ENCODE measurements around the gene CUBN.
"Not testable (repeated sequence)": the region's sequence is repeated elsewhere in the genome, so short reads cannot be mapped to it uniquely, and the experiment has no call there.

CUBN gene

GRCh38 chr10:17013131-17013983, 116.3 kb downstream of the CUBN start:
- DNase-seq = not testable (repeated sequence)

- not testable (repeated sequence) for DNase-seq
These were observed 116.9 kb downstream of the CUBN start for GRCh38 chr10:17012731-17013130.

- no peak for DNase-seq
These were observed 119.1 kb downstream of the CUBN start for GRCh38 chr10:17010363-17011145.

GRCh38 chr10:17009212-17009700, 120.4 kb downstream of the CUBN start:
- no peak for DNase-seq

- no peak for DNase-seq
These were observed 122.2 kb downstream of the CUBN start for GRCh38 chr10:17007418-17007770.

GRCh38 chr10:17006631-17007417, 122.8 kb downstream of the CUBN start:
- peak in 2 of 51 donors; percentile 6 to 65 for DNase-seq

GRCh38 chr10:17005621-17006566, 123.7 kb downstream of the CUBN start:
- no peak for DNase-seq

GRCh38 chr10:17004801-17005380, 124.7 kb downstream of the CUBN start:
- DNase-seq = no peak

- DNase-seq = no peak
These were observed 125.8 kb downstream of the CUBN start for GRCh38 chr10:17003651-17004286.

- DNase-seq = no peak
These were observed 126.5 kb downstream of the CUBN start for GRCh38 chr10:17003151-17003550.

- no peak for DNase-seq
These were observed 127.5 kb downstream of the CUBN start for GRCh38 chr10:17001961-17002749.

- no peak for DNase-seq
These were observed 128.3 kb downstream of the CUBN start for GRCh38 chr10:17001297-17001744.

GRCh38 chr10:16999665-17000451, 129.8 kb downstream of the CUBN start:
- no peak for DNase-seq

- no peak for DNase-seq
These were observed 133.1 kb downstream of the CUBN start for GRCh38 chr10:16996530-16996964.

- DNase-seq = no peak
These were observed 133.6 kb downstream of the CUBN start for GRCh38 chr10:16995867-16996529.

- DNase-seq = no peak
These were observed 136.4 kb downstream of the CUBN start for GRCh38 chr10:16993186-16993585.

- DNase-seq = no peak
These were observed 136.9 kb downstream of the CUBN start for GRCh38 chr10:16992611-16993119.
